GM18505 (cell line): ENCODE data around the gene BCL7C.
A peak's percentile ranks its signal among the peaks of the same experiment; 100 is the strongest.
"Not testable (repeated sequence)": the region's sequence is repeated elsewhere in the genome, so short reads cannot be mapped to it uniquely, and the experiment has no call there.

Experiments
- ATAC-seq: cut with Tn5 transposase; IDR thresholded peaks from one replicate; pipeline ENCODE4 v1.9.1; 2021; ENCODE audit not compliant: unreplicated experiment
- POLR2A ChIP-seq: IDR thresholded peaks from 4 replicates; pipeline ENCODE4 v1.6.1; 2011; ENCODE audit warnings: borderline replicate concordance; ENCODE audit not compliant: insufficient read depth, insufficient read length; ENCODE audit errors: extremely low read depth

The BCL7C gene

DNA sequence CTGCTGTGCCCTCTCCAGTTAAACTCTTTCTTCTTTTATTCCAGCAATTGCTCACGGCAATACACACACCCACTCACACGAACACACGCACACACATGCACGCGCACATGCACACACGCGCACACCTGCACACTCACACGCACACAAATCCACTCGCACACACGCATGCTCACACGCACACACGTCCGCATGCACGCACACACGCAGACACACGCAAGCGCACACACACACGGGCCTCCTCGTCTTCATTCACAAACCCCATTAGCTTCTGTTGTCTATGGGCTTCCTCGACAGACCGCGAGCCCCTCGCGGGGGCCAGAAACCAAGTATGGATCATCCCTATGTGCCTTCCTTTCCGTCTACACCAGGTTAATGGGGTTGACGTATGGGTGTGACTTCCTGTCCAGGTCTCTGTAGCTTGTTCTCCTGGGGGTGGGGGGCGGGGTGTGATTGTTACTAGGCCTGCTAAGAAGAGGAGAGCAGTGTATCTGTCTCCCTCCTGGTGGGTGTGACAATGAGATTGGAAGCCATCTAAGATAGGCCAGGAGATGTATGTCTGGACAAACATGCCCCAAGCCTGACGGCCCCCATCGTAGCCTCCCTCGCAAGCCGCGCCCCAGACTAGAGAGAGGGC is 1.9 kb upstream of the BCL7C start:
- TF ChIP-seq POLR2A, result no peak
- ATAC-seq, result no peak

DNA sequence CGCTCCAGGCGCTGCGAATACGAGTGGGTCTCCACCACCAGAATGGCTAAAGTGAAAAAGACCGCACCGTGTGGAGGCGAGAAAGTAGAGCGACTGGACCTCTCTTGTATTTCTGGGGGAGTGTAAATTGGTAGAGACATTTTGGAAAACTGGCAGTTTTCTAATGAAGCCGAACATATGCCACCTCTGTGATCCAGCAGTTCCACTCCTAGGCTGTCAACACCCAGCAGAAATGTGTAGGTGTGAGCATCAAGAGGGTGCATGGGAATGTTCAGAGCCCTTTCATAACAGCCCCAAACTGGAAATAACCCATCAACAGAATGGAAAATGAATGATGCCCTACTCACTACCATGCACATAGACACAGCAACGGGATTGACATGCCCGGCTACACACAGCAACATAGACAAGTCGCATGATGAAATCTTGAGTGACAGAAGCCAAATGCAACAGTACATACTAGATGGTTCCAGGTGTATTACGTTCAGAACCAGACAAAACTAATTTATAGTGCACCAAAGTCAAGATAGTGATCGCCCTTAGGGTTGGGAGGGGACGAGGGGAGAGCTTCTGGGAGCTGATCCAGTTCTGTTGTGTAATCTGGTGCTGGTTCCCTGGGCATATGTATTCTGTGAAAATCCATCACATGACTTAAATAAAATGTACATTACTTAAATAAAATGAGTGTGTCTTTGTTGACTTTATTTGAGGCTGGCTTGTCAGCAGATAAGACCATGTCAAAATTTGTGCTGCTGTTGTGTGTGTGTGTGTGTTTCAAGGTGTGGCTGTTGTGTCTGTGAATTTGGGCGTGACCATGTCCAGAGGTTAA is 877 bp upstream of the BCL7C start:
- no peak for TF ChIP-seq POLR2A
- ATAC-seq, result no peak

GRCh38 chr16:30893417-30893743 is 497 bp downstream of the BCL7C start:
- TF ChIP-seq POLR2A, result no peak
- peak; percentile 3 for ATAC-seq

- no peak for ATAC-seq
- TF ChIP-seq POLR2A, result no peak
Measured at GRCh38 chr16:30892670-30893416, 1.0 kb downstream of the BCL7C start.

GRCh38 chr16:30891043-30891823 is 2.6 kb downstream of the BCL7C start:
- not testable (repeated sequence) for ATAC-seq

DNA sequence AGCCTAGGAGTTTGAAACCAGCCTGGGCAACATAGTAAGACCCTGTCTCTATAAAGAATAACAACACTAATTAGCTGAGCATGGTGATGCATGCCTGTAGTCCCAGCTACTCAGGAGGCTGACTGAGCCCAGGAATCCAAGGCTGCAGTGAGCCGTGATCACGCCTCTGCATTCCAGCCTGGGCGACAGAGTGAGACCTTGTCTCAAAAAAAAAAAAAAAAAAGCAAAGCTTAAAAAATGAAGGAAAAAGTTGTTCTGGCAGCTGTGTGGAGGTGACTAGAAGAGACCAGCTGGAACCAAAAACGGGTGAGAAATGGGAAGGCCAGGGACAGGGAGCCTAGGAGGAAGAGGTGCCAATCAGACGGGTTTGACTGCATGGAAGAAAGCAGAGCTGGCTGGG is 4.2 kb downstream of the BCL7C start:
- no peak for ATAC-seq
- no peak for TF ChIP-seq POLR2A

GRCh38 chr16:30888856-30889499 is 4.9 kb downstream of the BCL7C start:
- no peak for ATAC-seq
- no peak for TF ChIP-seq POLR2A

- no peak for TF ChIP-seq POLR2A
- no peak for ATAC-seq
Measured at GRCh38 chr16:30887927-30888326, 6.0 kb downstream of the BCL7C start.

DNA sequence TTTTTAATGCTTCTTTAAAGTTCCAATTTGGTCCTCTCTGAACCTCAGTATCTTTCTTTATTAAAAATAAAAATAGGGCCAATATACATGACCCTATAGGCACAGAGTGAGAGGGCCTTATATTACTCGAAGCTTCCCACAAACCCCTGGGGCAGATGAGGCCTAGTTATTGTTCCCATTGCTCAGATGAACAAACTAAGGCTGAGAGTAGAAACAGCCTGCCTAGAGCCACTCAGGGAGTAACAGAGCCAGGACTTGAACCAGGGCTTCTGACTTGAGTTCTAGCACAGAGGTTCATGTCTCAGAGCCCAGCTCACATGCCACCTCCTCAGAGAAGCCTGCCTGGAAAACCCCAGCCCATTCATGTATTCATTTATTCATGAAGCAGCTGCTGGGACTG is 7.7 kb downstream of the BCL7C start:
- TF ChIP-seq POLR2A, result no peak
- ATAC-seq, result no peak

- no peak for TF ChIP-seq POLR2A
- ATAC-seq, result no peak
Measured at GRCh38 chr16:30885196-30885595, 8.7 kb downstream of the BCL7C start.

DNA sequence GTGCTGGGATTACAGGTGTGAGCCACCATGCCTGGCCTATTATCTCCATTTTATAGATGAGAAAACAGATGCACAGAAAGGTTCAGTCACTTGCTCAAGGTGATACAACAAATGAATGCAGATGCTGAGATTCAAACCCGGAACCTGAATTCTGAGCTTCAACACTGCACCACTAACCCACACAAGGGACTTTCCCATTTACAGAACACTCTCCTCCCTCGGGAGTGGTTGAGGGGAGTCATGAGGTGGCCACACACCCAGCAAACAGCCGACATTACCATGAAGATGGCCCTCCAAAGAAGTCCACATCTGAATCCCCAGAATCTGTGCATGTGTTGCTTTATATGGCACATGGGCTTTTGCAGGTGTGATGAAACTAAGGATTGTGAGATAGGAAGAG is 9.1 kb downstream of the BCL7C start:
- no peak for ATAC-seq
- TF ChIP-seq POLR2A, result no peak

GRCh38 chr16:30882429-30883310 is 11.2 kb downstream of the BCL7C start:
- no peak for TF ChIP-seq POLR2A
- no peak for ATAC-seq

DNA sequence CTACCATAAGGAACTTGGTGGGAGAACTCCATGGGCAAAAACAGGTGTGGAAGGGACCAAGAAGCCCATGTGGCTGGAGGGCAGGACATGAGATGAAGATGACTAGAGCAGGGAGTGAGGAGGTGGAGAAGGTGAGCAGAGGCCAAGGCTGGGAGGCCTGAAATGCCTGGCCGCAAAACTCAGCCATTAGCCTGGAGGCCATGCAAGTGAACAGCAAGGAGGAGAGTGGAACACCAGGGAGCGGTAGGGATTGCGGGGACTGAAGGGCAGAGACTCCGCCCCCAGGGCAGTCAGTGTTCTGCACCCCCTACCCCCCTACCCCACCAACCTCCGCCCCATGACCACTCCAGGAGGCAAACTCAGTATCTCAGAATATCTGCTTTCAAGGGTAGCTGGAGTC is 17.0 kb downstream of the BCL7C start:
- no peak for ATAC-seq
- no peak for TF ChIP-seq POLR2A
